Loucy (cell line): Measurements from ENCODE around the gene TTLL3.

Experiments
- H2AFZ ChIP-seq: fragments of 200-600 bp; sonication (generic); 2 replicates; pipeline ENCODE4 v1.6.0; 2016; ENCODE audit warnings: antibody characterized with exemption, mild to moderate bottlenecking, low read length, moderate library complexity
- H3F3A ChIP-seq: fragments of 200-600 bp; 2 replicates; pipeline ENCODE4 v1.6.0; 2016; ENCODE audit warnings: antibody characterized with exemption, low read depth, mild to moderate bottlenecking
- H3K27me3 ChIP-seq: fragments of 200-600 bp; sonication (generic); 2 replicates; pipeline ENCODE4 v1.6.1; 2014; ENCODE audit warnings: low read length, mild to moderate bottlenecking; ENCODE audit not compliant: insufficient read depth, poor library complexity, severe bottlenecking
- H3K36me3 ChIP-seq: fragments of 200-600 bp; sonication (generic); 2 replicates; pipeline ENCODE4 v1.6.1; 2016; ENCODE audit warnings: low read length; ENCODE audit not compliant: insufficient read depth
- H3K4me1 ChIP-seq: fragments of 200-600 bp; sonication (generic); 2 replicates; pipeline ENCODE4 v1.5.1; 2014; ENCODE audit warnings: low read length, mild to moderate bottlenecking; ENCODE audit not compliant: insufficient read depth, poor library complexity, severe bottlenecking
- H3K4me2 ChIP-seq: fragments of 200-600 bp; sonication (generic); 2 replicates; pipeline ENCODE4 v1.6.0; 2014; ENCODE audit warnings: antibody characterized with exemption, low read length, low read depth, mild to moderate bottlenecking; ENCODE audit not compliant: poor library complexity, severe bottlenecking
- H3K4me3 ChIP-seq: fragments of 200-600 bp; sonication (generic); 2 replicates; pipeline ENCODE4 v1.5.1; 2014; ENCODE audit warnings: low read length, mild to moderate bottlenecking, mixed read lengths; ENCODE audit not compliant: poor library complexity, severe bottlenecking
- H3K79me2 ChIP-seq: fragments of 200-600 bp; sonication (generic); 2 replicates; pipeline ENCODE4 v1.6.1; 2014; ENCODE audit warnings: low read length; ENCODE audit not compliant: insufficient read depth
- H3K9ac ChIP-seq: fragments of 200-600 bp; sonication (generic); 2 replicates; pipeline ENCODE4 v1.6.0; 2014; ENCODE audit warnings: mild to moderate bottlenecking, low read depth, low read length, moderate library complexity; ENCODE audit not compliant: poor library complexity, severe bottlenecking
- H3K9me2 ChIP-seq: fragments of 200-600 bp; sonication (generic); replicated peaks from 2 replicates; pipeline ENCODE4 v1.6.1; 2016; ENCODE audit warnings: low read depth, low read length, mixed read lengths
- H3K9me3 ChIP-seq: fragments of 200-600 bp; sonication (generic); 2 replicates; pipeline ENCODE4 v1.6.1; 2014; ENCODE audit warnings: mild to moderate bottlenecking, antibody characterized with exemption, low read length, low read depth; ENCODE audit not compliant: insufficient read depth
- H4K20me1 ChIP-seq: fragments of 200-600 bp; sonication (generic); 2 replicates; pipeline ENCODE4 v1.6.0; 2014; ENCODE audit warnings: antibody characterized with exemption, low read length, mild to moderate bottlenecking; ENCODE audit not compliant: insufficient read depth, poor library complexity, severe bottlenecking
- EZH2phosphoT487 ChIP-seq: fragments of 200-600 bp; IDR thresholded peaks from 2 replicates; pipeline ENCODE4 v1.6.1; 2018; ENCODE audit warnings: antibody characterized with exemption, mild to moderate bottlenecking, moderate library complexity, borderline replicate concordance
- TF ChIP-seq, protein P1 (sequence below): fragments of 200-600 bp; sonication (generic); conservative IDR thresholded peaks from 2 replicates; pipeline ENCODE4 v1.5.1; 2014; ENCODE audit warnings: mild to moderate bottlenecking, antibody characterized with exemption, low read length

The TTLL3 gene

DNA sequence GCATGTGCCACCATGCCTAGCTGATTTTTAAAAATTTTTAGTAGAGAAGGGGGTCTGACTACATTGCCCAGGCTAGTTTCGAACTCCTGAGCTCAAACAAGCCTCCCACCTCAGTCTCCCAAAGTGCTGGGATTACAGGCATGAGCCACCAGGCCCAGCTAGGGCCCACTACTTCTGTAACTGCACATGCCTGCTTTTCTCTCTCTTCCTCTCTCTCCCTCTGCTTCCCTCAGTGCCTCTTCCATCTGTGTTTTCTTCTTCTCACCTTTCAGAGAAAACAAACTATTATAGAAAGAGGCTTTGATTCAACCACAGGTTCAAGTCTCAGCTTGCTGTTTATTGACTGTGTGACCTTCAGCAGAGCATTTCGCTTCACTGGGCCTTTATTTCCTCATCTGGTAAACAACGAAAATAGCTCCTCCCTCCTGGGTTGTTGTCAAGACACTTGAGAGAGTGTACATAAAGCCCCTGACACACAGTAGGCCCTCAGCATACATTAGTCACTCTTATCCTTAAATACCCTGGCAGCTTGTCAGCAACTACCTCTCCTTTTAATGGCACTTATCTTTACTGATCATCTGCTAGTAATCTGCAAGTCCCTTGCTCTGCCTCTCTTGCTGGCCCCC lies 28.0 kb upstream of the TTLL3 start:
- H2AFZ ChIP-seq: no peak overlapping the region
- peak overlapping the region; percentile 75 for H3K9ac ChIP-seq
- H3K27me3 ChIP-seq: no peaks in the 10 kb centered on the region
- H3K9me3 ChIP-seq: no peaks in the 10 kb centered on the region
- H3K9me2 ChIP-seq: no peaks in the 10 kb centered on the region
- H3F3A ChIP-seq: peaks cover 13% of the 10 kb centered on the region
- no peaks in the 10 kb centered on the region for H4K20me1 ChIP-seq
- H3K79me2 ChIP-seq: peaks cover 4% of the 10 kb centered on the region; the same call in 1 of the 2 replicates
- peaks cover 3% of the 10 kb centered on the region; the same call in 1 of the 2 replicates for H3K36me3 ChIP-seq
- H3K4me3 ChIP-seq: peak overlapping the region; percentile 17
- TF ChIP-seq EZH2phosphoT487: no peak
- TF ChIP-seq, protein P1, sequence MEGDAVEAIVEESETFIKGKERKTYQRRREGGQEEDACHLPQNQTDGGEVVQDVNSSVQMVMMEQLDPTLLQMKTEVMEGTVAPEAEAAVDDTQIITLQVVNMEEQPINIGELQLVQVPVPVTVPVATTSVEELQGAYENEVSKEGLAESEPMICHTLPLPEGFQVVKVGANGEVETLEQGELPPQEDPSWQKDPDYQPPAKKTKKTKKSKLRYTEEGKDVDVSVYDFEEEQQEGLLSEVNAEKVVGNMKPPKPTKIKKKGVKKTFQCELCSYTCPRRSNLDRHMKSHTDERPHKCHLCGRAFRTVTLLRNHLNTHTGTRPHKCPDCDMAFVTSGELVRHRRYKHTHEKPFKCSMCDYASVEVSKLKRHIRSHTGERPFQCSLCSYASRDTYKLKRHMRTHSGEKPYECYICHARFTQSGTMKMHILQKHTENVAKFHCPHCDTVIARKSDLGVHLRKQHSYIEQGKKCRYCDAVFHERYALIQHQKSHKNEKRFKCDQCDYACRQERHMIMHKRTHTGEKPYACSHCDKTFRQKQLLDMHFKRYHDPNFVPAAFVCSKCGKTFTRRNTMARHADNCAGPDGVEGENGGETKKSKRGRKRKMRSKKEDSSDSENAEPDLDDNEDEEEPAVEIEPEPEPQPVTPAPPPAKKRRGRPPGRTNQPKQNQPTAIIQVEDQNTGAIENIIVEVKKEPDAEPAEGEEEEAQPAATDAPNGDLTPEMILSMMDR: no peak
- peaks cover 63% of the 10 kb centered on the region for H3K4me1 ChIP-seq
- H3K4me2 ChIP-seq: peak overlapping the region; percentile 92

DNA sequence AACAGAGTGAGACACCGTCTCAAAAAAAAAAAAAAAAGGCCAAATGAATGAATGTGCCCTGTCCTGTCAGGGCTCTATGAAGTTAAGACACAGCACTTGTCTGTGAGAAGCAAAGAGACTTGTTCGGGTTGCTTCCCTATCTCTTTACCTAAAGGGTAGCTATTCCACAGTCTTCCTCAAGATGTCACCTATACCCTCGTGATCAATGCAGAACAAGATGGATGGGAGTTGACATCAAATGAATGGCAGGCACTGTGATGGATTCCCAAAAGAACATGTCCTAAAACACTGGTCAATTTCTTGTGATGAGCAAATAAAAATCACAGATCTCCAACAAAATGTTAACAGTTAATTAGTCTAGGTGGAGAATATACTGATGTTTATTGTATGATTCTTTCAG lies 27.3 kb upstream of the TTLL3 start:
- peaks cover 3% of the 10 kb centered on the region; the same call in 1 of the 2 replicates for H3K36me3 ChIP-seq
- H3K9me2 ChIP-seq: no peaks in the 10 kb centered on the region
- no peak overlapping the region for H2AFZ ChIP-seq
- H3K4me3 ChIP-seq: peak overlapping the region; percentile 17
- H4K20me1 ChIP-seq: no peaks in the 10 kb centered on the region
- TF ChIP-seq, protein P1: peak; percentile 65
- no peak for TF ChIP-seq EZH2phosphoT487
- H3K27me3 ChIP-seq: no peaks in the 10 kb centered on the region
- peaks cover 4% of the 10 kb centered on the region; the same call in 1 of the 2 replicates for H3K79me2 ChIP-seq
- H3F3A ChIP-seq: peaks cover 13% of the 10 kb centered on the region
- H3K9me3 ChIP-seq: no peaks in the 10 kb centered on the region
- peak overlapping the region; percentile 75 for H3K9ac ChIP-seq
- H3K4me2 ChIP-seq: peak overlapping the region; percentile 92
- H3K4me1 ChIP-seq: peaks cover 56% of the 10 kb centered on the region

DNA sequence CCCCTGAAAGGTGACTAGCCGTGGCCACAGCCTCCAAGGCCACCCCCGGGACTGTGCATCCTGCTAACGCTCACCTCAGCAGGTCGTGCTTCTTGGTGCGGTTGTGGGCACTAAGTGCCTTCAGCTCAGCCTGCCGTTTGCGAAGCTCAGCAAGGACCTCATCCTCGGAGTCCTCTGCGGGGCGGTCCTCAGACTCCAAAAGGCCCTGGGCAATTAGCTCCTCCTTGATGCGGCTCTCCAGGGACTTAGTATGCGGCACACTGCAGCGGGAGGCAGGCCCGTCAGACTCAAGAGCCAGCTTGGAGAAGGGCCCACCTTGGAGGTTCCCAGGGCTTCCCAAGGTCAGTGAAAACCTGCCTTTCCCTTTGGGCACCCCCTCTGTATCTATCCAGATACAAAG lies 26.1 kb upstream of the TTLL3 start:
- Histone ChIP-seq H3K79me2 (peaks cover 4% of the 10 kb centered on the region; the same call in 1 of the 2 replicates), H3K4me1 (peaks cover 44% of the 10 kb centered on the region), H3K27me3 (no peaks in the 10 kb centered on the region), H2AFZ (no peak overlapping the region), H3K4me2 (no peak overlapping the region), H3K9me2 (no peaks in the 10 kb centered on the region), H3K36me3 (peaks cover 3% of the 10 kb centered on the region; the same call in 1 of the 2 replicates), H3K4me3 (no peak overlapping the region), H4K20me1 (no peaks in the 10 kb centered on the region), H3K9me3 (no peaks in the 10 kb centered on the region), H3K9ac (no peak overlapping the region), H3F3A (peaks cover 13% of the 10 kb centered on the region)
- TF ChIP-seq, protein P1: no peak
- TF ChIP-seq EZH2phosphoT487: no peak
